Neuronal stem cell (in vitro differentiated cells): Measurements from ENCODE around the gene CUX1.

ENCODE experiments used
- DNase-seq: peaks from one replicate; pipeline ENCODE4 v3.0.0-alpha.2; 2013; ENCODE audit warnings: low spot score
- H2AFZ ChIP-seq: one replicate; pipeline ENCODE4 v1.6.1; 2013; ENCODE audit warnings: mild to moderate bottlenecking, low read length, inconsistent platforms
- H2AK5ac ChIP-seq: 2 replicates; pipeline ENCODE4 v1.6.1; 2013; ENCODE audit warnings: low read depth, mild to moderate bottlenecking, inconsistent platforms, low read length, moderate library complexity, mixed read lengths
- H2BK120ac ChIP-seq: 2 replicates; pipeline ENCODE4 v1.6.1; 2013; ENCODE audit warnings: low read depth, mild to moderate bottlenecking, inconsistent platforms, low read length, moderate library complexity, mixed read lengths
- H2BK12ac ChIP-seq: one replicate; pipeline ENCODE4 v1.6.1; 2013; ENCODE audit warnings: low read length, inconsistent platforms
- H2BK15ac ChIP-seq: 2 replicates; pipeline ENCODE4 v1.6.1; 2013; ENCODE audit warnings: mild to moderate bottlenecking, low read length, inconsistent platforms, mixed read lengths
- H2BK5ac ChIP-seq: one replicate; pipeline ENCODE4 v1.6.1; 2013; ENCODE audit warnings: inconsistent platforms, mild to moderate bottlenecking, low read length, moderate library complexity
- H3K14ac ChIP-seq: one replicate; pipeline ENCODE4 v1.6.1; 2013; ENCODE audit warnings: low read length, inconsistent platforms
- H3K18ac ChIP-seq: 2 replicates; pipeline ENCODE4 v1.6.1; 2013; ENCODE audit warnings: low read length, inconsistent platforms
- H3K23ac ChIP-seq: 2 replicates; pipeline ENCODE4 v1.6.1; 2013; ENCODE audit warnings: low read depth, mild to moderate bottlenecking, mixed read lengths, low read length, inconsistent platforms; ENCODE audit not compliant: poor library complexity
- H3K27ac ChIP-seq: replicated peaks from 3 replicates; pipeline ENCODE4 v1.5.1; 2013; ENCODE audit warnings: low read length, inconsistent platforms
- H3K27me3 ChIP-seq, 3 experiments: 2 replicates each; pipeline ENCODE4 v1.6.1; 2013; ENCODE audit warnings: low read length in 3 of 3, mild to moderate bottlenecking in 2 of 3, inconsistent platforms in 1 of 3, low read depth in 1 of 3, mixed read lengths in 1 of 3, moderate library complexity in 1 of 3; ENCODE audit not compliant: control insufficient read depth in 3 of 3, insufficient read depth in 3 of 3
- H3K36me3 ChIP-seq, 2 donors: replicated peaks in 1 of 2; 2 replicates each; pipeline ENCODE4 v1.6.1; 2013; ENCODE audit warnings: low read length in 2 of 2; ENCODE audit not compliant: control insufficient read depth in 2 of 2, insufficient read depth in 2 of 2
- H3K4ac ChIP-seq: 2 replicates; pipeline ENCODE4 v1.6.1; 2013; ENCODE audit warnings: inconsistent platforms, mild to moderate bottlenecking, low read length, moderate library complexity
- H3K4me1 ChIP-seq, 2 donors: 1 replicate in 1 of 2; 2 replicates in 1 of 2; pipeline ENCODE4 v1.6.1; 2013; ENCODE audit warnings: low read length in 2 of 2, low read depth in 1 of 2; ENCODE audit not compliant: control insufficient read depth in 2 of 2, insufficient read depth in 1 of 2
- H3K4me2 ChIP-seq: one replicate; pipeline ENCODE4 v1.6.1; 2013; ENCODE audit warnings: mild to moderate bottlenecking, low read length, inconsistent platforms; ENCODE audit not compliant: insufficient read depth, poor library complexity, severe bottlenecking
- H3K4me3 ChIP-seq, 2 donors: 2 replicates each; pipeline ENCODE4 v1.5.1; 2013; ENCODE audit warnings: low read length in 2 of 2, mild to moderate bottlenecking in 2 of 2, inconsistent platforms in 1 of 2, moderate library complexity in 1 of 2
- H3K79me1 ChIP-seq: one replicate; pipeline ENCODE4 v1.6.1; 2013; ENCODE audit warnings: low read depth, mild to moderate bottlenecking, inconsistent platforms, low read length, moderate library complexity
- H3K9ac ChIP-seq: one replicate; pipeline ENCODE4 v1.6.1; 2013; ENCODE audit warnings: mild to moderate bottlenecking, low read depth, low read length, inconsistent platforms; ENCODE audit not compliant: poor library complexity
- H3K9me3 ChIP-seq, 2 donors: replicated peaks in 1 of 2; 2 replicates each; pipeline versions ENCODE3 to v1.6.1; 2013; ENCODE audit warnings: low read length in 2 of 2, mild to moderate bottlenecking in 2 of 2, inconsistent platforms in 1 of 2, low read depth in 1 of 2, mixed read lengths in 1 of 2, moderate library complexity in 1 of 2; ENCODE audit not compliant: control insufficient read depth in 2 of 2, insufficient read depth in 1 of 2
- H4K8ac ChIP-seq: one replicate; pipeline ENCODE4 v1.6.1; 2013; ENCODE audit warnings: low read depth, mild to moderate bottlenecking, inconsistent platforms, low read length, moderate library complexity
- H4K91ac ChIP-seq: one replicate; pipeline ENCODE4 v1.6.1; 2013; ENCODE audit warnings: low read length, low read depth, mild to moderate bottlenecking, inconsistent platforms; ENCODE audit not compliant: poor library complexity
- WGBS, 2 donors: extraction: QIAGEN DNeasy Blood & Tissue Kit; methylation state at CpG; one replicate each; pipeline ENCODE4 v1.1.7; 2013; ENCODE audit warnings: missing lambda C conversion rate in 2 of 2, mixed read lengths in 1 of 2; ENCODE audit not compliant: insufficient read length in 2 of 2, insufficient replicate concordance in 1 of 2; ENCODE audit errors: extremely low coverage in 2 of 2; 5-methylcytosine and 5-hydroxymethylcytosine counted together

The CUX1 gene

DNA sequence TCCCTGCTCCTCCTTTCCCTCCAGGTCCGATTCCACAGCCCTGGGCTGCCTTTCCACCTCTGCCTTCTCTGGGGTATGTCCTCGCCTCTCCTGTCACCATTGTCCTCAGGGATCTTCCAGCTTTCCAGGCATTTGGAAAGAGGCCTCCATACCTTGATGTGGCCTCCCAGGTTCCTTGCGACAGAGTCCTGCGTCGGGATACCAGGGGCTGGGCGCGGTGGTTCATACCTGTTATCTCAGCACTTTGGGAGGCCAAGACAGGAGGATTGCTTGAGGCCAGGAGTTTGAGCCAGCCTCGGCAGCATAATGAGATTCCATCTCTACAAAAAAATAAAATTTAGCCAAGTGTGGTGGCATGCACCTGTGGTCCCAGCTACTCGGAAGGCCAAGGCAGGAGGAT lies 171.1 kb downstream of the CUX1 start:
- no peaks in the 10 kb centered on the region for H3K27me3 ChIP-seq
- H3K4me1 ChIP-seq, result peaks cover 10 to 17% of the 10 kb centered on the region in 2 donors
- no peak overlapping the region for H2BK120ac ChIP-seq
- H3K23ac ChIP-seq, result peak overlapping the region; percentile 69
- no peaks in the 10 kb centered on the region for H3K9me3 ChIP-seq
- H3K4ac ChIP-seq, result no peak overlapping the region
- H3K4me3 ChIP-seq, result no peak overlapping the region
- no peak overlapping the region for H2AK5ac ChIP-seq
- no peak overlapping the region for H2AFZ ChIP-seq
- no peak overlapping the region for H3K27ac ChIP-seq
- H2BK12ac ChIP-seq, result no peak overlapping the region
- peaks cover 5% of the 10 kb centered on the region for H3K79me1 ChIP-seq
- H3K4me2 ChIP-seq, result no peak overlapping the region
- H4K91ac ChIP-seq, result no peak overlapping the region
- H3K9ac ChIP-seq, result no peak overlapping the region
- no peak overlapping the region for H3K18ac ChIP-seq
- H3K14ac ChIP-seq, result no peak overlapping the region
- no peak overlapping the region for H4K8ac ChIP-seq
- no CpG with 5 or more reads among the region's 9 CpGs for WGBS, 2 donors
- DNase-seq, result no peak
- peaks cover 0 to 3% of the 10 kb centered on the region in 2 donors for H3K36me3 ChIP-seq
- no peak overlapping the region for H2BK15ac ChIP-seq
- no peak overlapping the region for H2BK5ac ChIP-seq

DNA sequence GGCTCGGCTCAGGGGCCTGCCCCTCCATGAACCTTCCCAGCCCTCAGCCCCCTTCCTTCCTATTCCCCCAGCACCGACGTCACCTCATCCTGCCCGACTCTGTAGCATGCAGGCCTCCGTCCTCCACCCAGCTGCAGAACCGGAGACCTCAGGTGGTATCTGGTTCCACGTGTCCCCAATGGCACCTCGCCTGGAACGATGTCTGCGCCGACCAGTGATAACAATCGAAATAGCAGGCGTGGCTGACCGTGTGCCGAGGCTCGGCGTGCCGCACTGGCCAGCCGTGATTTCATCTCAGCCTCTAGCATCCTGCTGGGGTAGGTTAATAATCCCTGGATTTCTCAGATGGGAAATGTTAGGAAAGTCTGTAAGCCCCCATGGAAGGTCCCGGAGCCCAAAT lies 171.7 kb downstream of the CUX1 start:
- H2AK5ac ChIP-seq, result no peak overlapping the region
- peaks cover 0 to 3% of the 10 kb centered on the region in 2 donors for H3K36me3 ChIP-seq
- H2BK12ac ChIP-seq, result no peak overlapping the region
- H3K27ac ChIP-seq, result no peak overlapping the region
- H3K14ac ChIP-seq, result no peak overlapping the region
- H2BK120ac ChIP-seq, result no peak overlapping the region
- no peaks in the 10 kb centered on the region for H3K9me3 ChIP-seq
- DNase-seq, result no peak
- H3K4me1 ChIP-seq, result peaks cover 10 to 17% of the 10 kb centered on the region in 2 donors
- no peak overlapping the region for H2AFZ ChIP-seq
- H4K91ac ChIP-seq, result no peak overlapping the region
- H3K4ac ChIP-seq, result no peak overlapping the region
- no peaks in the 10 kb centered on the region for H3K27me3 ChIP-seq
- H2BK15ac ChIP-seq, result no peak overlapping the region
- WGBS, 2 donors, result no CpG with 5 or more reads among the region's 20 CpGs
- H4K8ac ChIP-seq, result no peak overlapping the region
- H2BK5ac ChIP-seq, result no peak overlapping the region
- H3K79me1 ChIP-seq, result peaks cover 5% of the 10 kb centered on the region
- H3K23ac ChIP-seq, result peak overlapping the region; percentile 68
- H3K9ac ChIP-seq, result no peak overlapping the region
- H3K18ac ChIP-seq, result peak overlapping the region; percentile 5
- H3K4me3 ChIP-seq, result no peak overlapping the region
- H3K4me2 ChIP-seq, result no peak overlapping the region

DNA sequence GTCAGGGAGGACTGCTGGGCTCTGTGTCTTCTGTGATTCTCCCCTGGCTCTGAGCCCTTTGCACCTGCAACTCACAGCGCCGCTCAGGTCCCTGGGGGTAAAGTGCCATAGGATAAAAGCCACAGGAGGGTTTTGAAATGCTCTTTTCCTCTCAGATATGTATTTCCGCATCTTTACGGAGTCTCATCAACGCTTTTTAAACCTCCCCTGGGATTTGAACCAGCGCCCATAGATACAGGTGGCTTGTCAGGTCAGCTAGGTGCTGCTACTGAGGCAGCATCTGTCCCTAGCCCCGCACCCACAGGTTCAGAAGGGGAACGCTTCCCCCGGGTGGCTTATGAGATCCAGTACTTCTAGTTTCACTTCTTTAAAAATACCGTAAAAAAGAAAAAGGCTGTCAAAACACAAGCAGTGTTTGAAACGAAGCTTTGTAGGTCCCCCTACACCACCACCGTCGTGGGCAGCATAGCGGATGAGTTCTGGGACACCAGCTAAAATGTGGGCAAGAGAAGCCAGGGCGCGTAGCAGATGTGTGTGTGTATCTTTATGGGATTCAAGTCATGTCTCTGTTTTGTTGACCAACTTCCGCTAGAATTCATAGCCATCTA lies 173.5 kb downstream of the CUX1 start:
- H3K27me3 ChIP-seq, result no peaks in the 10 kb centered on the region
- WGBS, 2 donors, result no CpG with 5 or more reads among the region's 17 CpGs
- no peak overlapping the region for H2BK5ac ChIP-seq
- peaks cover 5% of the 10 kb centered on the region for H3K79me1 ChIP-seq
- H4K8ac ChIP-seq, result no peak overlapping the region
- H2BK120ac ChIP-seq, result no peak overlapping the region
- H3K23ac ChIP-seq, result no peak overlapping the region
- H3K4me3 ChIP-seq, result no peak overlapping the region
- peaks cover 0 to 3% of the 10 kb centered on the region in 2 donors for H3K36me3 ChIP-seq
- no peak overlapping the region for H2BK12ac ChIP-seq
- H2AK5ac ChIP-seq, result no peak overlapping the region
- H3K9ac ChIP-seq, result no peak overlapping the region
- no peak overlapping the region for H3K18ac ChIP-seq
- no peak overlapping the region for H3K27ac ChIP-seq
- H3K4me1 ChIP-seq, result peaks cover 3 to 10% of the 10 kb centered on the region in 2 donors
- no peak overlapping the region for H3K4ac ChIP-seq
- no peak overlapping the region for H3K14ac ChIP-seq
- no peak overlapping the region for H2AFZ ChIP-seq
- DNase-seq, result no peak
- no peak overlapping the region for H2BK15ac ChIP-seq
- H3K9me3 ChIP-seq, result no peaks in the 10 kb centered on the region
- no peak overlapping the region for H3K4me2 ChIP-seq
- H4K91ac ChIP-seq, result no peak overlapping the region

DNA sequence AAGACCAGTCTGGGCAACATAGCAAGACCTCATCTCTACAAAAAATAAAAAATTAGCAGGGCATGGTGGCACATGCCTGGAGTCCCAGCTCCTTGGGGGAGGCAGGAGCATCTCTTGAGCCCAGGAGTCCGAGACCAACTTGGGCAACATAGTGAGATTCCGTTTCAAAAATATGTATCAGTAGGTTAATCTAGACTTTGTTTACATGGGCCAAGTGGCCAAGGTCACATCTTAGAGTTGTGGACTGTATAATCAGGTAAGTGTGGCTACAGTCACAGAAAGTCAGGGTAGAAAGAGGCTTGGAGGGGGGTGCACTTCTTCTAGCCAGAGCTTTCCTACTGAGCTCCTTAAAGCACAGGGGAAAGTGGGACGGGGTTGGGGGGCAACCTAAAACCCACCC lies 174.4 kb downstream of the CUX1 start:
- Histone ChIP-seq H3K9me3 (no peaks in the 10 kb centered on the region), H3K23ac (no peak overlapping the region), H2BK15ac (no peak overlapping the region), H3K4me2 (no peak overlapping the region), H2AFZ (no peak overlapping the region), H4K8ac (no peak overlapping the region), H2BK12ac (no peak overlapping the region), H3K36me3 (peaks cover 0 to 3% of the 10 kb centered on the region in 2 donors), H3K14ac (no peak overlapping the region), H3K18ac (no peak overlapping the region), H3K79me1 (peaks cover 4% of the 10 kb centered on the region), H2BK5ac (no peak overlapping the region), H3K27ac (no peak overlapping the region), H2BK120ac (no peak overlapping the region), H2AK5ac (no peak overlapping the region), H3K4me3 (no peak overlapping the region), H3K9ac (no peak overlapping the region), H3K4ac (no peak overlapping the region), H3K4me1 (peaks cover 0 to 6% of the 10 kb centered on the region in 2 donors), H4K91ac (no peak overlapping the region), H3K27me3 (no peaks in the 10 kb centered on the region)
- DNase-seq, result no peak
- WGBS, 2 donors, result no CpG with 5 or more reads among the region's 3 CpGs
